Measurements from ENCODE around the gene GNG8. TPM values are rescaled to one million over a fixed set of nuclear protein-coding genes. Genes with fewer than 3 reads are reported as not detected.

GNG8 gene
- total and polyA plus RNA-seq, 9 donors, result 0.70 to 2.7 (median 0.89) TPM; not detected in 5

- no CpG with 5 or more reads among the region's 3 CpGs for WGBS (ENCODE audit: insufficient coverage)
- H3K27me3 ChIP-seq (ENCODE audit: control insufficient read depth, insufficient read depth, low read length), result peaks cover 26% of the 10 kb centered on the region
- DNase-seq, result peak; percentile 70
- H3K4me1 ChIP-seq (ENCODE audit: control insufficient read depth, insufficient read depth, low read length), result peaks cover 9% of the 10 kb centered on the region
- H3K27ac ChIP-seq (ENCODE audit: low read length), result peak overlapping the region; percentile 51
- peaks cover 13% of the 10 kb centered on the region for H3K9me3 ChIP-seq (replicated peaks; ENCODE audit: control insufficient read depth, low read depth, low read length)
- no peak overlapping the region for H3K4me3 ChIP-seq (ENCODE audit: low read length)
- H3K36me3 ChIP-seq (ENCODE audit: control insufficient read depth, insufficient read depth, low read length), result peaks cover 7% of the 10 kb centered on the region
Measured at GRCh38 chr19:46644720-46645119, 8.7 kb upstream of the GNG8 start.

GRCh38 chr19:46640656-46641055 lies 4.7 kb upstream of the GNG8 start:
- no peaks in the 10 kb centered on the region for H3K9me3 ChIP-seq (replicated peaks; ENCODE audit: control insufficient read depth, low read depth, low read length)
- H3K4me1 ChIP-seq (ENCODE audit: control insufficient read depth, insufficient read depth, low read length), result peaks cover 27% of the 10 kb centered on the region
- H3K36me3 ChIP-seq (ENCODE audit: control insufficient read depth, insufficient read depth, low read length), result no peaks in the 10 kb centered on the region
- peaks cover 31% of the 10 kb centered on the region for H3K27me3 ChIP-seq (ENCODE audit: control insufficient read depth, insufficient read depth, low read length)
- no peak overlapping the region for H3K27ac ChIP-seq (ENCODE audit: low read length)
- WGBS (ENCODE audit: insufficient coverage), result 67% methylated on average over 1 of the region's 2 CpGs
- H3K4me3 ChIP-seq (ENCODE audit: low read length), result no peak overlapping the region
- no peak for DNase-seq

GRCh38 chr19:46639358-46640182 lies 3.6 kb upstream of the GNG8 start:
- WGBS (ENCODE audit: insufficient coverage), result 0% methylated on average over 19 of the region's 49 CpGs
- peak; percentile 93 for DNase-seq
- Histone ChIP-seq H3K9me3 (replicated peaks; ENCODE audit: control insufficient read depth, low read depth, low read length) (no peaks in the 10 kb centered on the region), H3K27me3 (ENCODE audit: control insufficient read depth, insufficient read depth, low read length) (peaks cover 39% of the 10 kb centered on the region), H3K36me3 (ENCODE audit: control insufficient read depth, insufficient read depth, low read length) (no peaks in the 10 kb centered on the region), H3K4me1 (ENCODE audit: control insufficient read depth, insufficient read depth, low read length) (peaks cover 30% of the 10 kb centered on the region), H3K27ac (ENCODE audit: low read length) (peak overlapping the region; percentile 95), H3K4me3 (ENCODE audit: low read length) (peak overlapping the region; percentile 48)

GRCh38 chr19:46637224-46637623 lies 1.2 kb upstream of the GNG8 start:
- DNase-seq, result no peak
- H3K27me3 ChIP-seq (ENCODE audit: control insufficient read depth, insufficient read depth, low read length), result peaks cover 55% of the 10 kb centered on the region
- H3K36me3 ChIP-seq (ENCODE audit: control insufficient read depth, insufficient read depth, low read length), result no peaks in the 10 kb centered on the region
- peaks cover 43% of the 10 kb centered on the region for H3K4me1 ChIP-seq (ENCODE audit: control insufficient read depth, insufficient read depth, low read length)
- H3K27ac ChIP-seq (ENCODE audit: low read length), result no peak overlapping the region
- H3K9me3 ChIP-seq (replicated peaks; ENCODE audit: control insufficient read depth, low read depth, low read length), result no peaks in the 10 kb centered on the region
- 75% methylated on average over 14 of the region's 14 CpGs for WGBS (ENCODE audit: insufficient coverage)
- H3K4me3 ChIP-seq (ENCODE audit: low read length), result no peak overlapping the region

GRCh38 chr19:46634656-46635218 lies 1.3 kb downstream of the GNG8 start:
- Histone ChIP-seq H3K4me3 (ENCODE audit: low read length) (no peak overlapping the region), H3K27me3 (ENCODE audit: control insufficient read depth, insufficient read depth, low read length) (peaks cover 46% of the 10 kb centered on the region), H3K36me3 (ENCODE audit: control insufficient read depth, insufficient read depth, low read length) (no peaks in the 10 kb centered on the region), H3K27ac (ENCODE audit: low read length) (no peak overlapping the region), H3K9me3 (replicated peaks; ENCODE audit: control insufficient read depth, low read depth, low read length) (no peaks in the 10 kb centered on the region), H3K4me1 (ENCODE audit: control insufficient read depth, insufficient read depth, low read length) (peaks cover 51% of the 10 kb centered on the region)
- WGBS (ENCODE audit: insufficient coverage), result 5% methylated on average over 18 of the region's 23 CpGs
- peak; percentile 25 for DNase-seq

GRCh38 chr19:46634045-46634655 lies 1.9 kb downstream of the GNG8 start:
- peak; percentile 69 for DNase-seq
- WGBS (ENCODE audit: insufficient coverage), result 4% methylated on average over 29 of the region's 38 CpGs
- Histone ChIP-seq H3K36me3 (ENCODE audit: control insufficient read depth, insufficient read depth, low read length) (no peaks in the 10 kb centered on the region), H3K4me3 (ENCODE audit: low read length) (peak overlapping the region; percentile 10), H3K4me1 (ENCODE audit: control insufficient read depth, insufficient read depth, low read length) (peaks cover 45% of the 10 kb centered on the region), H3K27ac (ENCODE audit: low read length) (no peak overlapping the region), H3K27me3 (ENCODE audit: control insufficient read depth, insufficient read depth, low read length) (peaks cover 41% of the 10 kb centered on the region), H3K9me3 (replicated peaks; ENCODE audit: control insufficient read depth, low read depth, low read length) (no peaks in the 10 kb centered on the region)

GRCh38 chr19:46633130-46633529 lies 2.9 kb downstream of the GNG8 start:
- no peak for DNase-seq
- H3K9me3 ChIP-seq (replicated peaks; ENCODE audit: control insufficient read depth, low read depth, low read length), result no peaks in the 10 kb centered on the region
- no peak overlapping the region for H3K4me3 ChIP-seq (ENCODE audit: low read length)
- H3K27ac ChIP-seq (ENCODE audit: low read length), result no peak overlapping the region
- WGBS (ENCODE audit: insufficient coverage), result 93% methylated on average over 3 of the region's 3 CpGs
- H3K36me3 ChIP-seq (ENCODE audit: control insufficient read depth, insufficient read depth, low read length), result no peaks in the 10 kb centered on the region
- peaks cover 36% of the 10 kb centered on the region for H3K4me1 ChIP-seq (ENCODE audit: control insufficient read depth, insufficient read depth, low read length)
- peaks cover 37% of the 10 kb centered on the region for H3K27me3 ChIP-seq (ENCODE audit: control insufficient read depth, insufficient read depth, low read length)

- 8% methylated on average over 2 of the region's 6 CpGs for WGBS (ENCODE audit: insufficient coverage)
- H3K27ac ChIP-seq (ENCODE audit: low read length), result no peak overlapping the region
- DNase-seq, result peak; percentile 73
- no peaks in the 10 kb centered on the region for H3K9me3 ChIP-seq (replicated peaks; ENCODE audit: control insufficient read depth, low read depth, low read length)
- no peak overlapping the region for H3K4me3 ChIP-seq (ENCODE audit: low read length)
- H3K27me3 ChIP-seq (ENCODE audit: control insufficient read depth, insufficient read depth, low read length), result peaks cover 28% of the 10 kb centered on the region
- H3K36me3 ChIP-seq (ENCODE audit: control insufficient read depth, insufficient read depth, low read length), result no peaks in the 10 kb centered on the region
- peaks cover 34% of the 10 kb centered on the region for H3K4me1 ChIP-seq (ENCODE audit: control insufficient read depth, insufficient read depth, low read length)
Measured at GRCh38 chr19:46631481-46631880, 4.5 kb downstream of the GNG8 start.

GRCh38 chr19:46630586-46631205 lies 5.3 kb downstream of the GNG8 start:
- H3K27ac ChIP-seq (ENCODE audit: low read length), result no peak overlapping the region
- H3K36me3 ChIP-seq (ENCODE audit: control insufficient read depth, insufficient read depth, low read length), result no peaks in the 10 kb centered on the region
- WGBS (ENCODE audit: insufficient coverage), result 77% methylated on average over 7 of the region's 14 CpGs
- peaks cover 24% of the 10 kb centered on the region for H3K27me3 ChIP-seq (ENCODE audit: control insufficient read depth, insufficient read depth, low read length)
- DNase-seq, result no peak
- H3K9me3 ChIP-seq (replicated peaks; ENCODE audit: control insufficient read depth, low read depth, low read length), result no peaks in the 10 kb centered on the region
- no peak overlapping the region for H3K4me3 ChIP-seq (ENCODE audit: low read length)
- H3K4me1 ChIP-seq (ENCODE audit: control insufficient read depth, insufficient read depth, low read length), result peaks cover 42% of the 10 kb centered on the region

GRCh38 chr19:46629546-46630025 lies 6.4 kb downstream of the GNG8 start:
- whole genome bisulfite sequencing (ENCODE audit: insufficient coverage), result 81% methylated on average over 13 of the region's 15 CpGs
- H3K4me1 ChIP-seq (ENCODE audit: control insufficient read depth, insufficient read depth, low read length), result peaks cover 47% of the 10 kb centered on the region

More at GRCh38 chr19:46629546-46630025, 6.4 kb downstream of the GNG8 start:
- H3K27me3 ChIP-seq (ENCODE audit: control insufficient read depth, insufficient read depth, low read length), result peaks cover 17% of the 10 kb centered on the region
- no peak for DNase-seq
- H3K9me3 ChIP-seq (replicated peaks; ENCODE audit: control insufficient read depth, low read depth, low read length), result no peaks in the 10 kb centered on the region
- H3K36me3 ChIP-seq (ENCODE audit: control insufficient read depth, insufficient read depth, low read length), result no peaks in the 10 kb centered on the region
- H3K4me3 ChIP-seq (ENCODE audit: low read length), result no peak overlapping the region
- no peak overlapping the region for H3K27ac ChIP-seq (ENCODE audit: low read length)

Data from muscle of leg (tissue), 11 donors.